ENCODE measurements around the gene DUSP5. TPM values are rescaled to one million over a fixed set of nuclear protein-coding genes. Genes with fewer than 3 reads are reported as not detected.

DUSP5 gene
- total and polyA plus RNA-seq, 2 of the 8 experiments (the other 6 are each of a cell fraction or from before 2014, with no cell fraction given), result 13.6 to 30.3 TPM

GRCh38 chr10:110546499-110547110 is 48.9 kb downstream of the DUSP5 start (continued):
- TF ChIP-seq CBX8 (IDR thresholded peaks at IDR 0.05; ENCODE audit: borderline replicate concordance, low read depth, low read length), result no peak
- TF ChIP-seq KDM5A (IDR thresholded peaks at IDR 0.05; ENCODE audit: low read length), result no peak
- no peak for TF ChIP-seq BCL11A (IDR thresholded peaks at IDR 0.05; ENCODE audit: low read depth in 2 of 2, low read length in 2 of 2)
- no peak for TF ChIP-seq EP300 (IDR thresholded peaks at IDR 0.05; ENCODE audit: borderline replicate concordance in 1 of 2, low read depth in 2 of 2, low read length in 2 of 2)
- no peak for TF ChIP-seq HDAC2 (IDR thresholded peaks at IDR 0.05; ENCODE audit: borderline replicate concordance in 1 of 2, low read depth in 2 of 2, low read length in 2 of 2)
- TF ChIP-seq CBX5 (IDR thresholded peaks at IDR 0.05; ENCODE audit: low read depth, low read length), result no peak
- no peak for TF ChIP-seq NRF1 (IDR thresholded peaks at IDR 0.05; ENCODE audit: low read depth, low read length)
